Gastroesophageal sphincter (tissue), 3 donors: Measurements from ENCODE around the gene GRIK2.

Experiments
- POLR2A ChIP-seq, 2 donors: fragments of 450-650 bp; IDR thresholded peaks; one replicate each; pipeline ENCODE4 v1.6.1; 2017; ENCODE audit warnings: antibody characterized with exemption in 2 of 2, mild to moderate bottlenecking in 2 of 2, moderate library complexity in 1 of 2
- TF ChIP-seq, protein P1 (sequence below), 4 experiments: fragments of 200-600 bp in 2 of 4; fragments of 450-650 bp in 2 of 4; sonication (generic) in 1 of 4; IDR thresholded peaks; one replicate each; pipeline ENCODE4 v1.5.1; 2017 to 2019; ENCODE audit warnings: antibody characterized with exemption in 4 of 4, mild to moderate bottlenecking in 2 of 4, moderate library complexity in 2 of 4

DNA sequence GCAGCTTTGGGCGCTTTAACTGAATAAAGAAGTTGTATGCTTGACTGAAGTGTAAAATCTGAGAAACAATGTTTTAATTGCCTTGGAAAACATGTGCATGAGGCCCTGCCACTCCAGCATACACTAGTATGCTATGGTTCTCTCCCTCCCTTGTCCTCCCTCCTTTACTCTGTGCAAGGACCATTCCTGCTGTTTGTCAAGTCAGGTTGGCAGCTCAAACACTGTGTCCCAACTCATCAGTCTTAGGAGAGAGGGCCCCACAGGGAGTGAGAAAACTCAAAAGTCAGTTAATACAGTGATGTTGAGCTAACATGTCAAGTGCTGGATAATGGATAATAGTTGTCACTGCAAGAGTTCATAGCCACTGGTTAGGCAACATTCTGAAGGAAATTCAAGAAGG, 543.6 kb downstream of the GRIK2 start:
- TF ChIP-seq, protein P1, sequence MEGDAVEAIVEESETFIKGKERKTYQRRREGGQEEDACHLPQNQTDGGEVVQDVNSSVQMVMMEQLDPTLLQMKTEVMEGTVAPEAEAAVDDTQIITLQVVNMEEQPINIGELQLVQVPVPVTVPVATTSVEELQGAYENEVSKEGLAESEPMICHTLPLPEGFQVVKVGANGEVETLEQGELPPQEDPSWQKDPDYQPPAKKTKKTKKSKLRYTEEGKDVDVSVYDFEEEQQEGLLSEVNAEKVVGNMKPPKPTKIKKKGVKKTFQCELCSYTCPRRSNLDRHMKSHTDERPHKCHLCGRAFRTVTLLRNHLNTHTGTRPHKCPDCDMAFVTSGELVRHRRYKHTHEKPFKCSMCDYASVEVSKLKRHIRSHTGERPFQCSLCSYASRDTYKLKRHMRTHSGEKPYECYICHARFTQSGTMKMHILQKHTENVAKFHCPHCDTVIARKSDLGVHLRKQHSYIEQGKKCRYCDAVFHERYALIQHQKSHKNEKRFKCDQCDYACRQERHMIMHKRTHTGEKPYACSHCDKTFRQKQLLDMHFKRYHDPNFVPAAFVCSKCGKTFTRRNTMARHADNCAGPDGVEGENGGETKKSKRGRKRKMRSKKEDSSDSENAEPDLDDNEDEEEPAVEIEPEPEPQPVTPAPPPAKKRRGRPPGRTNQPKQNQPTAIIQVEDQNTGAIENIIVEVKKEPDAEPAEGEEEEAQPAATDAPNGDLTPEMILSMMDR (IDR thresholded peaks at IDR 0.05), result no peak
- no peak for TF ChIP-seq POLR2A (IDR thresholded peaks at IDR 0.05)
